NB4 (cell line): ENCODE results near the gene CBR1.

Experiments used
- DNase-seq: peaks from one replicate; pipeline ENCODE4 v3.0.0; 2010; ENCODE audit warnings: low read depth
- H3K4me3 ChIP-seq: one replicate; pipeline ENCODE4 v1.5.1; 2011; ENCODE audit warnings: mild to moderate bottlenecking, low read depth, low read length, moderate library complexity
- MYC ChIP-seq: IDR thresholded peaks from 2 replicates; pipeline ENCODE4 v1.6.1; 2011; ENCODE audit warnings: low read depth, low read length
- POLR2A ChIP-seq: IDR thresholded peaks from 2 replicates; pipeline ENCODE4 v1.6.1; 2011; ENCODE audit warnings: mild to moderate bottlenecking; ENCODE audit not compliant: insufficient read length; ENCODE audit errors: extremely low read depth
- TF ChIP-seq, protein P1 (sequence below): IDR thresholded peaks from 2 replicates; pipeline ENCODE4 v1.6.1; 2011; ENCODE audit warnings: low read depth, low read length
- TF ChIP-seq, protein P2 (sequence below): IDR thresholded peaks from one replicate; pipeline ENCODE4 v1.5.1; 2012; ENCODE audit warnings: low read depth, low read length

CBR1 gene

DNA sequence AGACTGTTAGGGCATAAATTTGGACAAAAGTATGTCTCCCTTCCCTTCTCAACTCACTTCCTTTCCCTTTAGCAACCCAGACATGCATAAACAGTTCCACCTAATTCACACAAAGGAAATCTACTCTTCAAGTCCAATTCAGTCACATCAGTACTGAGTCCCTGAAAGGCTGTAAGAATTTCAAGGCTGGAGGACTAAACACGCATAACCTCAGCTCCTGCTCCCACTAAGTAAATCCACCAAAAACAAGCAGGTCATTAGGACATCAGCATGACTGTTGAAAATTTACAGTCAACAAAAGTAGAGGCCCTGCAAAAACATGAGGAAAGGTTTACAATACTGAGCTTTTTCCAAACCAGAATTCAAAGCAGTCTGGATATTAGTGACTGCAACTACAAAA is 27.9 kb upstream of the CBR1 start:
- no peak overlapping the region for H3K4me3 ChIP-seq
- TF ChIP-seq POLR2A, result no peak
- no peak for TF ChIP-seq MYC
- TF ChIP-seq, protein P1, sequence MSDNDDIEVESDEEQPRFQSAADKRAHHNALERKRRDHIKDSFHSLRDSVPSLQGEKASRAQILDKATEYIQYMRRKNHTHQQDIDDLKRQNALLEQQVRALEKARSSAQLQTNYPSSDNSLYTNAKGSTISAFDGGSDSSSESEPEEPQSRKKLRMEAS, result no peak
- TF ChIP-seq, protein P2, sequence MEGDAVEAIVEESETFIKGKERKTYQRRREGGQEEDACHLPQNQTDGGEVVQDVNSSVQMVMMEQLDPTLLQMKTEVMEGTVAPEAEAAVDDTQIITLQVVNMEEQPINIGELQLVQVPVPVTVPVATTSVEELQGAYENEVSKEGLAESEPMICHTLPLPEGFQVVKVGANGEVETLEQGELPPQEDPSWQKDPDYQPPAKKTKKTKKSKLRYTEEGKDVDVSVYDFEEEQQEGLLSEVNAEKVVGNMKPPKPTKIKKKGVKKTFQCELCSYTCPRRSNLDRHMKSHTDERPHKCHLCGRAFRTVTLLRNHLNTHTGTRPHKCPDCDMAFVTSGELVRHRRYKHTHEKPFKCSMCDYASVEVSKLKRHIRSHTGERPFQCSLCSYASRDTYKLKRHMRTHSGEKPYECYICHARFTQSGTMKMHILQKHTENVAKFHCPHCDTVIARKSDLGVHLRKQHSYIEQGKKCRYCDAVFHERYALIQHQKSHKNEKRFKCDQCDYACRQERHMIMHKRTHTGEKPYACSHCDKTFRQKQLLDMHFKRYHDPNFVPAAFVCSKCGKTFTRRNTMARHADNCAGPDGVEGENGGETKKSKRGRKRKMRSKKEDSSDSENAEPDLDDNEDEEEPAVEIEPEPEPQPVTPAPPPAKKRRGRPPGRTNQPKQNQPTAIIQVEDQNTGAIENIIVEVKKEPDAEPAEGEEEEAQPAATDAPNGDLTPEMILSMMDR, result no peak
- no peak for DNase-seq

DNA sequence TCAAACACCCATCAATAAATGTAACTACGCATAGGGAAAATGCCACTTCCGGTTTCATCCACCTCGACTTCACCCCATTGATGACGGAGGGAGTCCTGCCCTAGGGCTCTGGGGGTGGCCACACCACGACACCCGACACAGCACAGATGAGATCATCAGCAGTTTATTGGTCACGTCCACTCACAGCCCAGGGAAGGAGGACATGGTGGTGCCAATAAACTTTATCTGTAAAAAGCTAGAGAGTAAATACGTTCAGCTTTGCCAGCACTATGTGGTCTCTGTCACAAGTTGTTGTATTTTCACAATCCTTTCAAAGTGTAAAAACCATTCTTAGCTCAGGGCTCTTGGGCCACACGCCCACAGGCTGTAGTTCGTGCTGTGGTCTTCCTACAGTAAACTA is 25.8 kb upstream of the CBR1 start:
- TF ChIP-seq, protein P1, result no peak
- no peak for TF ChIP-seq POLR2A
- TF ChIP-seq MYC, result no peak
- TF ChIP-seq, protein P2, result no peak
- DNase-seq, result no peak
- no peak overlapping the region for H3K4me3 ChIP-seq

DNA sequence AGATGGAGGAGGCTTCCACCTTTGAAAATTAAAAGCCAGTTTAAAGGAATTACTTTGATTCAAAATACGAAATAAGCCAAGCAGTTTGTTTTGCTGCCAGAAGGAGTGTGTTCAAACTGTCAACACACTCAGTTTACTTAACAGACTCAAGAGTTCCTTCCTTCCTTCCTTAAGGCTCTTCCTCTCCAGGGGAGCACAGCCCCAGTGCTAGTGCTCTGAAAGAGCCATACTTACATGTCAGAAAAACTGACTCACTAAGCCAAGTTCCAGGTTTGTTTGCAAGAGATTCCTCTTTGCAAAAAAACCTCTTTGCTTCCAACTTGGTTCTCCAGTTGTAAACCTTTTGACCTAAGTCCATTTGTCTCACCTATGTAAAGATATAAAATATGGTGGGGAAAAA is 23.8 kb upstream of the CBR1 start:
- H3K4me3 ChIP-seq, result no peak overlapping the region
- TF ChIP-seq, protein P1, result no peak
- TF ChIP-seq, protein P2, result no peak
- TF ChIP-seq POLR2A (no peak), MYC (no peak)
- no peak for DNase-seq

DNA sequence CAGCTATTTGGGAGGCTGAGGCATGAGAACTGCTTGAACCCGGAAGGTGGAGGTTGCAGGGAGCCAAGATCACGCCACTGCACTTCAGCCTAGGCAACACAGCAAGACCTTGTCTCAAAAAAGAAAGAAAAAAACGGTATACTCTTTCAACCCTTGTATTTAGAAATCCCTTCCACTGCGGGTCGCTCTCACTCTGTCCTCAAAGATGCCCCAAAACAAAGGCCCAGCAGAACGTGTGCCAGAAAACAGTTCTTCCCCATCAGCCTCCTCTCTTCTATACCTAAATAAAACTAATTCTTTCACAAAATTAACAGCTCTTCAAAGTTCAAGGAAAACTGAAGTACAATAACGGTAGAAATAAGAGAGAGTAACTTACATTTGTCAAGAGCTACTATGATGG is 22.7 kb upstream of the CBR1 start:
- no peak for DNase-seq
- TF ChIP-seq, protein P2, result no peak
- no peak for TF ChIP-seq MYC
- TF ChIP-seq, protein P1, result no peak
- no peak for TF ChIP-seq POLR2A
- no peak overlapping the region for H3K4me3 ChIP-seq

DNA sequence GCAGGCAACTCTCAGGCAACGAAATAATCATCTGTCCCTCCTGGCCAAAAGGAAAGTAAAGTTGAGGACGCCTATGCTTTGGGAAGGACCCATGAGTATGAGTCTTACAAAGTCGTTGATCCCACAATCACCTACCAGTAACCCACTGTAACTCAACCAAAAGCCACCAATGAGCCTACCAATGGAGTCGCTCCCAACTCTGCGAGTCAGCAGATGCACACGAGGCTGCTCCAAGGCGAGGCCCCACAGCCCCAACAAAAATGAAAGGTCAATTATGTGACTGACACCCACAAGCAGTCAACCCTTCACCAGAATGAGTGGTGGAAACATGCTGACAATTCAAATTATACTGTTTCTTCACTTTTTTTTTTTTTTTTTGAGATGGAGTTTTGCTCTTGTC is 21.5 kb upstream of the CBR1 start:
- no peak overlapping the region for H3K4me3 ChIP-seq
- no peak for DNase-seq
- TF ChIP-seq, protein P1, result no peak
- TF ChIP-seq POLR2A, result no peak
- TF ChIP-seq, protein P2, result no peak
